ENCODE measurements around the gene CLGN.
"Not testable (repeated sequence)": the region's sequence is repeated elsewhere in the genome, so short reads cannot be mapped to it uniquely, and the experiment has no call there.

Gene CLGN

GRCh38 chr4:140463182-140463581 lies 35.7 kb upstream of the CLGN start:
- no peaks in the 10 kb centered on the region for H3K36me3 ChIP-seq
- DNase-seq: no peak
- no peaks in the 10 kb centered on the region for H3K9me3 ChIP-seq
- TF ChIP-seq CTCF (IDR thresholded peaks at IDR 0.05): no peak
- intact Hi-C loops (cut with DNase I; ENCODE audit: low total_unique reads): no loop called here
- no peak overlapping the region for H3K4me3 ChIP-seq
- no peak overlapping the region for H3K27ac ChIP-seq
- no peaks in the 10 kb centered on the region for H3K27me3 ChIP-seq
- H3K4me1 ChIP-seq: no peaks in the 10 kb centered on the region

- DNase-seq: no peak
- Histone ChIP-seq H3K27me3 (peaks cover 0 to 3% of the 10 kb centered on the region in 2 donors), H3K4me1 (no peaks in the 10 kb centered on the region), H3K36me3 (no peaks in the 10 kb centered on the region), H3K9me3 (no peaks in the 10 kb centered on the region), H3K27ac (no peak overlapping the region), H3K4me3 (no peak overlapping the region)
- intact Hi-C loops (cut with DNase I; ENCODE audit: low total_unique reads): no loop called here
- no peak for TF ChIP-seq CTCF (IDR thresholded peaks at IDR 0.05)
These were observed 22.9 kb upstream of the CLGN start for GRCh38 chr4:140450352-140450751.

GRCh38 chr4:140448830-140449229 lies 21.4 kb upstream of the CLGN start:
- H3K9me3 ChIP-seq: no peaks in the 10 kb centered on the region
- TF ChIP-seq CTCF (IDR thresholded peaks at IDR 0.05): no peak
- no peaks in the 10 kb centered on the region for H3K36me3 ChIP-seq
- no peak overlapping the region for H3K4me3 ChIP-seq
- H3K27me3 ChIP-seq: peaks cover 0 to 3% of the 10 kb centered on the region in 2 donors
- intact Hi-C loops (cut with DNase I; ENCODE audit: low total_unique reads): no loop called here
- no peak overlapping the region for H3K27ac ChIP-seq
- no peaks in the 10 kb centered on the region for H3K4me1 ChIP-seq
- DNase-seq: no peak

GRCh38 chr4:140448162-140448561 lies 20.7 kb upstream of the CLGN start:
- no peaks in the 10 kb centered on the region for H3K4me1 ChIP-seq
- DNase-seq: no peak
- no peak overlapping the region for H3K27ac ChIP-seq
- intact Hi-C loops (cut with DNase I; ENCODE audit: low total_unique reads): no loop called here
- no peaks in the 10 kb centered on the region for H3K36me3 ChIP-seq
- H3K4me3 ChIP-seq: no peak overlapping the region
- no peak for TF ChIP-seq CTCF (IDR thresholded peaks at IDR 0.05)
- no peaks in the 10 kb centered on the region for H3K9me3 ChIP-seq
- peaks cover 0 to 3% of the 10 kb centered on the region in 2 donors for H3K27me3 ChIP-seq

- H3K36me3 ChIP-seq; H3K9me3 ChIP-seq; H3K4me1 ChIP-seq; H3K27ac ChIP-seq; H3K4me3 ChIP-seq; DNase-seq; H3K27me3 ChIP-seq; intact Hi-C loops (cut with DNase I; ENCODE audit: low total_unique reads): not testable (repeated sequence)
These were observed 16.9 kb upstream of the CLGN start for GRCh38 chr4:140444347-140444746.

- Histone ChIP-seq H3K27ac (no peak overlapping the region), H3K4me1 (no peaks in the 10 kb centered on the region), H3K27me3 (no peaks in the 10 kb centered on the region), H3K9me3 (no peaks in the 10 kb centered on the region), H3K36me3 (no peaks in the 10 kb centered on the region), H3K4me3 (no peak overlapping the region)
- intact Hi-C loops (cut with DNase I; ENCODE audit: low total_unique reads): no loop called here
- TF ChIP-seq CTCF (IDR thresholded peaks at IDR 0.05): no peak
- no peak for DNase-seq
These were observed 12.2 kb upstream of the CLGN start for GRCh38 chr4:140439644-140440142.

Data from tibial artery (tissue), 4 donors.